Measurements from ENCODE around the gene POLR3E. TPM values are rescaled to one million over a fixed set of nuclear protein-coding genes. Genes with fewer than 3 reads are reported as not detected.

The POLR3E gene
- total and polyA plus RNA-seq, 2 donors (not counting 1 experiment from before 2014, with no cell fraction given), result 97.1 to 98.4 TPM

DNA sequence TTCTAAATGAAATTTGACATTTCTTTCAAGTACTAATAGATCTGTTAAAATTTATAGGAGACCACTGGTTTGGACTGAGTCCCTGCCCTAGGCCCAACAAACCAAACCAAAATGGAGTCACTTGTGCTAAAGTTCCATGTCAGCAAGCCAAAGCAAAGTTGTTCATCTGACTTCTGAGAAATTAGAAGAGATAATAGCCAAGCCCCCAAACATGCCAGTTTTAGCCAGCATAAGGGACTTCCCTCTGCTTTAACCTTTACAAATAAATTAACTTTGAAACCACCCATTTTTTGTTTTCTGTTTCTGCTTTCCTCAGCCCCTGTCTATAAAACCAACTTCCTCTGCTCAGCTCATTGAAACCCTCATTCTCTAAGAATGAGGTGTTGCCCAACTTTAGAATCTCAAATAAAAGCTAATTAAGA lies 58.3 kb downstream of the POLR3E start:
- Histone ChIP-seq H3K9me3 (ENCODE audit: control extremely low read depth in 1 of 3, control insufficient read depth in 2 of 3, insufficient read depth in 1 of 3, low read length in 2 of 3) (no peaks in the 10 kb centered on the region), H3K9ac (ENCODE audit: low read length) (no peak overlapping the region), H2AFZ (ENCODE audit: insufficient read depth, low read depth, low read length, poor library complexity, severe bottlenecking) (no peak overlapping the region), H4K20me1 (ENCODE audit: control insufficient read depth, insufficient read depth, low read length, poor library complexity, severe bottlenecking) (no peaks in the 10 kb centered on the region), H3K4me1 (ENCODE audit: control insufficient read depth in 2 of 2, insufficient read depth in 2 of 2, low read length in 2 of 2) (peaks cover 14 to 26% of the 10 kb centered on the region in 2 donors), H3K4me3 (ENCODE audit: control extremely low read depth in 1 of 5, extremely low read depth in 1 of 5, insufficient read depth in 1 of 5, low read depth in 2 of 5, low read length in 4 of 5) (no peak overlapping the region), H3K27me3 (replicated peaks in 1 of 4; ENCODE audit: control extremely low read depth in 1 of 4, control insufficient read depth in 3 of 4, insufficient read depth in 4 of 4, low read length in 3 of 4) (no peaks in the 10 kb centered on the region), H3K79me2 (ENCODE audit: control insufficient read depth, insufficient read depth, low read length) (no peaks in the 10 kb centered on the region), H3K36me3 (replicated peaks in 1 of 2; ENCODE audit: control extremely low read depth in 1 of 2, control insufficient read depth in 1 of 2, extremely low read depth in 1 of 2, insufficient read depth in 2 of 2, low read length in 1 of 2) (no peaks in the 10 kb centered on the region), H3K4me2 (replicated peaks; ENCODE audit: low read depth, low read length, poor library complexity, severe bottlenecking) (no peak overlapping the region), H3K27ac (ENCODE audit: low read length in 2 of 2) (no peak overlapping the region)
- H3K4me1 Mint-ChIP-seq, result peaks cover 31% of the 10 kb centered on the region
- ATAC-seq (ENCODE audit: low read depth) (no peak), DNase-seq (peak; percentile 16)
- intact Hi-C loops (cut with micrococcal nuclease), result no loop called here
- POLR2A ChIA-PET, result no interaction called here
- H3K27ac Mint-ChIP-seq, result no peak overlapping the region
- no peak overlapping the region for H3K4me3 Mint-ChIP-seq
- CTCF ChIA-PET, result no interaction called here
- H3K27me3 Mint-ChIP-seq, result no peaks in the 10 kb centered on the region
- TF ChIP-seq EZH2 (IDR thresholded peaks at IDR 0.05; ENCODE audit: borderline replicate concordance, insufficient read depth, low read depth, low read length, poor library complexity, severe bottlenecking), result no peak
- no peak for TF ChIP-seq CTCF (IDR thresholded peaks at IDR 0.05)
- no peaks in the 10 kb centered on the region for H3K9me3 Mint-ChIP-seq (ENCODE audit: insufficient read depth)

DNA sequence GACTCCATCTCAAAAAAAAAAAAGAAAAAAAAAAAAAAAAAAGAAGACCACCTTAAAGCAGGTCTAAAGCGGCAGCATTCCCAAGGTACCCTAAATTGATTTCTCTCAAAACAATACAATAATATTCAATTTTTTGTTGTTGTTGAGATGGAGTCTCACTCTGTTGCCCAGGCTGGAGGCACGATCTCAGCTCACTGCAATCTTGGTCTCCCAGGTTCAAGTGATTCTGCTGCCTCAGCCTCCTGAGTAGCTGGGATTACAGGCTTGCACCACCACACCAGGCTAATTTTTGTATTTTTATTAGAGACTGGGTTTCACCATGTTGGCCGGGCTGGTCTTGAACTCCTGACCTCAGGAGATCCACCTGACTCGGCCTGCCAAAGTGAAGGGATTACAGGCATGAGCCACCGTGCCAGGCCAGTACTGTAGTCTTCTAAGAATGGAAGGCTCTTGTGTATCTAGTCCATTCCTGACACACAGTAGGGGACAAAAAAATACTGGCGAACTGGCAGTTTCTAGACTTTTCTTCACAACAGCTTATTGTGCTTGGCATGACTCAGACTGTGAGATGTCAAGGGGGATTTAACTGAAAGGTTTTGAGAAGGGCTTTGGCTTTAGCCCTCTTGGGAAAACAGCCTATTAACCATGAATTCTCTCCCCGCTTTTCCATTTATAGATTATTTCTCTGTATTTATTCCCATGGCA lies 59.9 kb downstream of the POLR3E start:
- 96% methylated on average over 3 of the region's 7 CpGs for WGBS (ENCODE audit: insufficient coverage)
- peak overlapping the region; percentile 44 for H3K4me3 Mint-ChIP-seq
- ChIA-PET CTCF (interaction anchor here (0.6 kb wide), 1 partner anchor 34 kb away, joined by 3 read pairs; no protein-coding TSS in a partner anchor), POLR2A (interaction anchor here (0.7 kb wide), 1 partner anchor 1409 kb away, joined by 10 read pairs; no protein-coding TSS in a partner anchor)
- no peak overlapping the region for H3K27ac ChIP-seq (ENCODE audit: low read length in 2 of 2)
- H3K4me1 ChIP-seq (ENCODE audit: control insufficient read depth in 2 of 2, insufficient read depth in 2 of 2, low read length in 2 of 2), result peaks cover 14 to 26% of the 10 kb centered on the region in 2 donors
- no peak overlapping the region for H2AFZ ChIP-seq (ENCODE audit: insufficient read depth, low read depth, low read length, poor library complexity, severe bottlenecking)
- H3K4me3 ChIP-seq (ENCODE audit: control extremely low read depth in 1 of 5, extremely low read depth in 1 of 5, insufficient read depth in 1 of 5, low read depth in 2 of 5, low read length in 4 of 5), result peak overlapping the region in 1 of 5 experiments; percentile 27
- no peaks in the 10 kb centered on the region for H4K20me1 ChIP-seq (ENCODE audit: control insufficient read depth, insufficient read depth, low read length, poor library complexity, severe bottlenecking)
- H3K79me2 ChIP-seq (ENCODE audit: control insufficient read depth, insufficient read depth, low read length), result no peaks in the 10 kb centered on the region
- H3K4me2 ChIP-seq (replicated peaks; ENCODE audit: low read depth, low read length, poor library complexity, severe bottlenecking), result peak overlapping the region; percentile 46
- DNase-seq, result no peak
- no peaks in the 10 kb centered on the region for H3K9me3 Mint-ChIP-seq (ENCODE audit: insufficient read depth)
- H3K27me3 ChIP-seq (replicated peaks in 1 of 4; ENCODE audit: control extremely low read depth in 1 of 4, control insufficient read depth in 3 of 4, insufficient read depth in 4 of 4, low read length in 3 of 4), result no peaks in the 10 kb centered on the region
- H3K4me1 Mint-ChIP-seq, result peaks cover 31% of the 10 kb centered on the region
- TF ChIP-seq CTCF (IDR thresholded peaks at IDR 0.05), result no peak
- H3K9ac ChIP-seq (ENCODE audit: low read length), result no peak overlapping the region
- H3K27ac Mint-ChIP-seq, result peak overlapping the region; percentile 78
- H3K9me3 ChIP-seq (ENCODE audit: control extremely low read depth in 1 of 3, control insufficient read depth in 2 of 3, insufficient read depth in 1 of 3, low read length in 2 of 3), result no peaks in the 10 kb centered on the region
- no peaks in the 10 kb centered on the region for H3K27me3 Mint-ChIP-seq
- peak; percentile 22 for ATAC-seq (ENCODE audit: low read depth)
- peaks cover 0 to 2% of the 10 kb centered on the region in 2 experiments for H3K36me3 ChIP-seq (replicated peaks in 1 of 2; ENCODE audit: control extremely low read depth in 1 of 2, control insufficient read depth in 1 of 2, extremely low read depth in 1 of 2, insufficient read depth in 2 of 2, low read length in 1 of 2)
- intact Hi-C loops (cut with micrococcal nuclease), result no loop called here

Data from B cell (primary cell).